ENCODE data around the gene DIP2A.

The DIP2A gene

DNA sequence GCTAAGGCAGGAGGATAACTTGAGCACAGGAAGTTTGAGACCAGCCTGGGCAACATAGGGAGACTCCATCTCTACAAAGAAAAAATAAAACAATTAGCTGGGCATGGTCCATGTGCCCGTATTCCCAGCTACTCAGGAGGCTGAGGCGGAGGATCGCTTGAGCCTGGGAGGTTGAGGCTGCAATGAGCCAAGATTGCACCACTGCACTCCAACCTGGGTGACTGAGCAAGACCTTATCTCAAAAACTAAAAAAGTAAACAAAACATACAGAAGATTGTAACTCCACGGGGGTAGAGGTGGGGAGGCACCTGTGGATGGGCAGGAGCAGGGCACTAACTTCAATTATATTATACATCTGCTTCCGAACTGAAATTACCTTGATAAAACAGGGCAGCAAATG lies 141.6 kb downstream of the DIP2A start:
- no peak for DNase-seq

DNA sequence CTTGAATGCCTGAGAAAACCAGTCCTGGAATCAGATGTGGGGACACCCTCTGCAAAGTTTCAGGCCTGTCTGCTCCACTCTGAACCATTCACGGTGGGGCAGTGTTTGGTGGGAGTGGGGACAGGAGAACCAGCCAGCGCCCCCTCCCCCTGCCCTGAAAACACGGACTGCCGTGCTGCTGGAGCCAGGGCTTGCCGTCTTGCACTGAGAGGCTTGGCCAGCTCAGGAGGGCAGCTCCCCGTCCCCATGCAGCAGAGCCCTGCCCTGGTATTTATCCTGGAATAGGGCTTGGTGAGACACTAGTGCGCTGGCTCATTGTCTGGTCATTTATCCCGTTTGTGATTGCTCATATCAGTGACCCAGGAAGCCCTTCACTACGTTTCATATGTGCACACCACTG lies 142.3 kb downstream of the DIP2A start:
- no peak for DNase-seq

DNA sequence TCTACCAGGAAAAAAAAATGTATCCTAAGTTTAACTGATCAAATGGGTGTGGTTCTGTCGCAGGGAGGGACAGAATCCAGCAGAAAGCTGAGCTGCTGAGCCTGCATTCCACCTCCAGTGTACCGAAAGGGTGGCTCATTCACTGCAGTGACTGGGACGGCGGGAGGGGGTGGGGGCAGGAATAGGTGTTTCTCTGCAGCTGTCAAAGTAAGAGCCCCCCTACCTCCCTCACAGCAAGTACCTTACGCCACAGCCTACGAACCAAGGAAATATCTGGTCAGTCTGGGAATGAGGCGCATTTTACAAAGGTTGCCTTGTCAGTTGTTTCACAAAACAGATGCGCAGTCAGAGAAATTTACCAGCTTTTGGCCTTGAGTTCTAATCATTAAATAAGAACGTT lies 144.5 kb downstream of the DIP2A start:
- DNase-seq = no peak

DNA sequence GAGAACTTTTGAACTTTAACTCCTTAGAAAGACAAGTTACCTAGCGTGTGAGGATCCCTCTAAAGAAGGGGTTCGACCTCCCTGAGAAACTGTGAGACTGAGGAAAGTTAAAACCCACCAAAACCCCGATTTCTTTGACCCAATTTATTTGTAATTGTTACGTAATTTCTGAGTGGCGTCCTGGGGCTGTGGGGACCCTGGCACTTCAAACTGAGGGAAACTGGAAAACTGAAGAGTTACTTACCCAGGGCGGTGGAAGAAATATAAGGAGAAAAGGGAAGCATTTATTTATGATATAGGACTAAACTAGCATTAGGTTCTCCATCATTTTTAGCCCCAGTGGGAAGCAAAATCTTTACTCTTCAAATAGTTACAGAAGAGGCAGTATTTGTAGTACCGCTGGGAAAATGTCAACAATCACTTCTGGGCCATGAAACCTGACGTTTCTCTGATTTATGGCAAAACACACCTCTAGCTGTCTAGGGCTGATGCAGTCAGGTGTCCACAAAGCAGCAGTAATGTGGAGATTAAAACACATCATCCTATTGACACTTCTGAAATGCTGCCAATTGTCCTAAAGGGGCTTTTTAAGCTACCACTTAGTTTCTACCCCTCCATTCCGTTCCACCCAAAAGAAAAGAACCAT lies 145.8 kb downstream of the DIP2A start:
- no peak for DNase-seq

DNA sequence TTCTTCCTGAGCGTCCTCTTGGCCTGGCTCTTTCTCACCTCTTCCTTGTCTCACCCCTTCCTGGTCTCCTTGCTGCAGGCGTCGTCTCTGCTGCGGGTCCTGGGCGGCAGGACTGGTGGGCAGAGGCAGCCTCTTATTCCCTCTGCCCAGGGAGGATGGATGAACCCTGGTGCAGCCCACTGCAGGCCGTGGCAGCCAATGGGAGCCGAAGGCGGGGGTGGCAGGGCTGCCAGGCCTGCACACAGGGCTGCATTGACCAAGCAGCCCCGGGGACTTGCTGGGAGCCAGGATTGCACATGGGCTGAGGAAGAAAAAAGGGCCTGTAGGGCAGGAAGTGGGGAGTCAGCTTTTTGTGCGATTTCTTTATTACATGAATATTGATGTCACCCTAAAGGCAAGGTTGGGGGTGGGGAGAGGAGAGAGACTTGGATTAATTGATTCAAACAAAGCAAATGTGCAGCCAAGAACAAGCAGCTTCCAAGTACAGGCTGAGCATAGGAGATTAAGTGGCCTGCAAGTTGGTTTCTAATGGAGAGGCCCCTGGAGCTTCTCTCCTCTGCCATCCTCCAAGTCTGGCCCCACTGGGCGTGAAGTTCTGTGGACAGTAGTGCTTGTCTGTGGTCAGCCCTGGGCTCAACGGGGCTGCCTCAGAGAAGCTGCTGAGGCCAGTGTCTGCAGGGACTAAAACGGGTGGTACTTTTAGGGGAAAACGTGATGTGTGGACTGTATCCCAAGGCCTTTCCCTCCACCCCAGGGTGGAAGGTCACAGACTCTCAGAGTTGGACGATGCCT lies 146.5 kb downstream of the DIP2A start, which contains the start of gene S100B:
TSS of gene S100B (minus strand) at position 108 of the 792 bp plus-strand sequence. CDS start 2,667 bp downstream, outside the sequence.
- DNase-seq = no peak

DNA sequence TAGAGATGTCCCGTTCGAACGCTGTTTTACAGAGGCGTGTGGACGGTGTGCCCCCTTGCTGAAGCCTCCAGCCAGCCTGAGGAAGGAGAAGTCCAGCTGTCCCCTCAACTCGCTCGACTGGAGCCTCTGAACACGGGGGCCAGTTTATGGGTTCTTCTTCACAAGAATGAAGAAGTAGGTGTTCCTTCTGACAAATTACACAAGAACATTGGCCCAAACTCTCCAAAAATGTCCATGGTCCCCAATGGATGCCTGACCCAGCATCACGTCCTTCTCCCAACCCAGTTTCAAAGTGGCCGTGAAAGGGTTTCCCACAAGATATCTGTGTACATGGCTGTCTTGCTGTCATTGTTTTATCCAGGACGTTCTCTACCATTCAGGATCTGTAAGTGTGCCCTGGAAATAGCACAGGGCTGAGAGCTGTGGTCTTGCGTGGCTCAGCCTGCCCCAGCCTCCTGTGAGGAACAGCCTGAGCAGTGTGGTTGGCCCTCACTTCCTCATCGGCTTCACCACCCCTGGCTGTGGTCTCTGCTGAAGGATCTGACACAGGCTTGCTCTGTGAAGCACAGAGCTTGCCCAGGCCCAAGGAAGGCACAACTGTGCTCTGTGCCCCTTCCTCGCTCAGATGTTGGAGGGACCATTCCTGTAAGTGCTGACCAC lies 147.2 kb downstream of the DIP2A start:
- DNase-seq = no peak

DNA sequence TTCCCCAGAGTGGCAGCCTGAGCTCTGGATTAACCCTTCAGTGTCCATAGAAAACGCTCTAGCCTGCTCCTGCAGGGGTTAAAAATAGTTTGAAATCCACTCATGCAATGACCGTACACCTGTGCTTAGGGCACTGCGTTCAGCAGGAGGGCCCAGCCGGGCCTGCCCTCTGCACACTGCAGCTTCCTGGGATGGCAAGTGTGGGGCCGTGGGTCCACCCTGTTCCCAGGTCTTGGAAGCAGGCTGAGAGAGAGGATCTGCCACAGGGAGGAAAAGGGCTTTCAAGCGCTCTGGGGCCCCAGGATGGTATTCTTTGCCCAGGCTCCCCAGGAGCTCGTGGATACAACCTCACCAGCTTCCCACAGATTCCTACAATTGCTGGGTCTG lies 147.7 kb downstream of the DIP2A start:
- DNase-seq = no peak

DNA sequence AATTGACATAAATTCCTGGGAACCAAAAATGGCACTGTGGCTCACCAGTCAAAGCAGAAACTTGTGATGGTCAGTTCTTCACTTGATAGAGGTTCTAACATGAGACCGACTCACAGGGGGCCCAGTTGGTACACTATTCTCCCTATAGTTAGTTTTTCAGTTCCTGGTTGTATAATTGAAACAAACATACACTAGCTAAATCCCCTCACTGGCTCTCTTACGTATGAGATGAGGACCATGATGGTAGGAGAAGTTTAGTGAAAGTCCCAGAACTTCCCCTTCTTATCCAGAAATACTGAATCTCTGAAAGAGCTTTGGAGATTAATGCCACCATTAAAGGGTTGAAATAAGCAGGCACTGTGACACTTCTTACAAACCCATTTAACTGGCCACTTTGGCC lies 148.9 kb downstream of the DIP2A start:
- no peak for DNase-seq

DNA sequence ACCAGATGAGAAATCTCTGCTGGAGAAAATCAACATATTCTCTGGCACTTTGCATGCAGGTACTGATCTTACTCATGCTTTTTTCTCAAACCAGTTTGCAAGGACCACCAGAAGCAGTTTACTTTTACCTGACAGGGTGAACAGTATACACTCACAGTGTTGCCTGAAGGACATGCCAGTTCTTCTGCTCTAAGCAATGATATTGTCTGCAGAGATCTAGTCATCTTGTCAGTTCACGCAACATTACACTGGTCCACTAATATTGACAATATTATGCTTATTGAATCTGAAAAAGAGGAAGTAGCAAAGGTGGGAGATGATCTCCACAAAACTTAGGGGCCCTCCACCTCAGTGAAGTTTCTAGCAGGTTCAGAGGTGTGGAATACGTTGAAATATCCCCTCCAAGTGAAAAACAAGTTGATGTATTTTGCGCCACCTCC lies 150.0 kb downstream of the DIP2A start:
- no peak for DNase-seq

DNA sequence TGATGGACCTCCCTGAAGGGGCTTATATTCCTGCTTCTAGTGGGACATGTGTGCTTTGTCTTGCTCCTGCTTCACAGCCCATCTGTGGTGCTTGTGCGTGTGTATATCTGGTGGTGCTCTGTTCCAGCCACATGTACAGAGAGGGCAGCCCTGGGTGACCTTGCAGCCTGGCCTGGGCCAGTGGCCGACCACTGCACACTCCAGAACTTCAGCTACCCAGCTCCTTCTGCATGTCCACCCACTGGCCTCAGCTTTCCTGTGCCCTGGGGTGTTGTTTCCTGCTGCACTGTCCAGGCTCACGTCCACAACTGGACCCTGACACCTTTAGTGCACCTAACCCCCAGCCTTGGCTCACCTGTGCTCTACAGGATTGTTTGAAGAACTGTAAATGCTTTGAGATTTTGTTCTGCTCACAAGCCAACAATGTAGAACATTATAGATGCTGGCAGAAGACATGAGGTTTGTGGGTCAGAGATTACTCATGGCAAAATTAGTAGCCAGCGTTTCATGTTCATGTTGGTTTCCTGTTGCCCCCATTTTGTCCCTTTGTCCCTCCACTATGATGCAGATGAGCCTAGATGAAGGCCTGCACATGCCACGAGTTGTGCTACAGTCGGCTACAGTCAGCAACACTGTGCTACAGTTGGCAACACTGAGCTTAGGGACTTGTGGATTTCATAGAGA lies 151.5 kb downstream of the DIP2A start:
- DNase-seq = no peak

DNA sequence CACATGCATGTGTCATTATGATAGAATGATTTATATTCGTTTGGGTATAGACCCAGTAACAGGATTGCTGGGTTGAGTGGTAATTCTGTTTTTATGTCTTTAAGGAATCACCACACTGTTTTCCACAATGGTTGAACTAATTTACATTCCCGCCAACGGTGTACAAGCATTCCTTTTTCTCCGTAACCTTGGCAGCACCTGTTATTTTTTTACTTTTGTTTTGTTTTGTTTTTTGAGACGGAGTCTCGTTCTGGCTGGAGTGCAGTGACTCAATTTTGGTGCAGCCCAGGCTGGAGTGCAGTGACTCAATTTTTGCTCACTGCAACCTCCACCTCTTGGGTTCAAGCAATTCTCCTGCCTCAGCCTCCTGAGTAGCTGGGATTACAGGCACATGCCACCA lies 154.7 kb downstream of the DIP2A start:
- DNase-seq = no peak

DNA sequence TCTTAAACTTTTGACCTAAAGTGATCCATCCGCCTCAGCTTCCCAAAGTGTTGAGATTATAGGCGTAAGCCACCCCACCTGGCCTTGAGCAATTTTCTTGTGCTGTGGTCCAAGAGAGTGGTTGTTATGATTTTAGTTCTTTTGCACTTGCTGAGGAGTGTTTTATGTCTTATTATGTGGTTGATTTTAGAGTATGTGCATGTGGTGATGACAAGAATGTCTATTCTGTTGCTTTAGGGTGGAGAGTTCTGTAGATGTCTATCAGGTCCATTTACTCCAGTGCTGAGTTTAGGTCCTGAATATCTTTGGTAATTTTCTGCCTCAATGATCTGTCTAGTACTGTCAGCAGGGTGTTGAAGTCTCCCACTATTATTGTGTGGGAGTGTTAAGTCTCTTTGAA lies 157.4 kb downstream of the DIP2A start:
- DNase-seq = no peak

DNA sequence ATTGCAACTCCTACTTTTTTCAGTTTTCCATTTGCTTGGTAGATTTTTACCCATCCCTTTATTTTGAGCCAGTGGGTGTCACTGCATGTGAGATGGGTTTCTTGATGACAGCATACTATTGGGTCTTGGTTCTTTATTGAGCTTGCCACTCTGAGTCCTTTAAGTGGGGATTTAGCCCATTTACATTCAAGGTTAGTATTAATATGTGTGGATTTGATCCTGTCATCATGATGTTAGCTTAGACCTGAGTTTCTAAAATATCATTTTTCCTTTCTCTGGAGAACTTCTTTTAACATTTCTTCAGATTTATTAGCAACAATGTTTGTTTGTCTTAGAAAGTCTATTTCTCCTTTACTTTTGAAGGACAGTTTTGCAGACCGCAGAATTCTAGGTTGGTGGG lies 158.0 kb downstream of the DIP2A start:
- no peak for DNase-seq

DNA sequence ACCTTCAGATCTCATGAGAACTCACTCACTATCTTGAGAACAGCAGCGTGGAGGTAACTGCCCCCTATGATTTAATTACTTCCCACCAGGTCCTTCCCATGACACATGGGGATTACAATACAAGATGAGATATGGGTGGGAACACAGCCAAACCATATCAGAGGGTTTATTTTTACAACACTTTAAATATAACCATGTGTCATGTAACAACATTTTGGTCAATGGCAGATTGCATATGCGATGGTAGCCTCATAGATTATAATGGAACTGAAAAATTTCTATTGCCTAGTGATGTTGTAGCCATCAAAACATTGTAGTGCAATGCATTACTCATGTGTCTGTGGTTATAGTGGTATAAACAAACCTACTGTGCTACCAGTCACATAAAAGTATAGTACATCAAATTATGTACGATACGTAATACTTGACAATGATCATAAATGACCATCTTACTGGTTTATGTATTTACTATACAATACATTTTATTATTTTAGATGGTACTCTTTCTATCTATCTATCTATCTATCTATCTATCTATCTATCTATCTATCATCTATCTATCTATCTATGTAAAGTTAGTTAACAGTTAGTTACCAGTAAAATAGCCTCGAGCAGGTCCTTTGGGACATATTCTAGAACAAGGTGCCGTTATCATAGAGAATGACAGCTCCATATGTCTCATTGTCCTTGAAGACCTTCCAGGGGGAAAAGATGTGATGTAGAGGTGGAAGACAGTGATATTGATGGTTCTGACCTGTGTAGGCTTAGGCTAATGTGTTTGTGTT lies 158.8 kb downstream of the DIP2A start:
- DNase-seq = no peak

DNA sequence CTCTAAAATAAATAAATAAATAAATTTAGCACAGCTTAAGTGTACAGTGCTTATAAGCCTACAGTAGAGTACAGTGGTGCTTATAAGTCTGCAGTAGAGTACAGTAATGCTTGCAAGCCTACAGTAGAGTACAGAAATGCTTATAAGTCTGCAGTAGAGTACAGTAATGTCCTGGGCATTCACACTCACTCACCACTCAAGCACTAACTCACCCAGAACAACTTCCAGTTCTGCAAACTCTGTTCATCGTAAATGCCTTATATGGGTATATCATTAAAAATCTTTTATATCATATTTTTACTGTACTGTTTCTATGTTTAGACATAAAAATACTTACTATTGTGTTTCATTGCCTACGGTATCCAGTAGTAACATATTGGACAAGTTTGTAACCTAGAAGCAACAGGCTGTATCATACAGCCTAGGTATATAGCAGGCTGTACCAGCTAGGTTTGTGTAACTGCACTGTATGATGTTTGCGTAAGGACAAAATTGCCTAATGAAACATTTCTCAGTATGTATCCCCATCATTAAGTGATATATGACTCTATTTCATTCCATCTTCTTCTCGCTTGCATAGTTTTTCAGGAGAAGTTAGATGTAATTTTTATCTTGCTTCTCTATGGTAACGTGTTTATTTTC lies 160.2 kb downstream of the DIP2A start:
- no peak for DNase-seq
